ENCODE data around the gene ATRNL1.

DNA sequence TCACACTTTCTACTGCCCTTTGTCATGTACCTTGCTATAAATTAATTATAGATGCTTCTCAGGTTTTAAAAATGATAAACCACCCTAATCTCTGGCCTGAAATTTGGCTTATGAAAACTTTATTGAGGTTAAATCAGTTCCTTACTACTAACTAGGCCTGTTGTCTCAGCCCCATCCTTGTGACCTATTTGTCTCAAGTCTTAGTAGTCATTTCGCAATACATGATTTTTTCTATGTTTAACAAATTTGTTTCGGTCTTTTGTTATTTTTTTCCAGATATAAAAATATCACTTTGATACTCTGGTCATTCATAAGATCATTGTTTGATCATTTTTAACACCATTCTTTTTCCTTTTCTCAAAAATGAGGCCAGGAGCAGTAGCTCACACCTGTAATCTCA lies 768.3 kb downstream of the ATRNL1 start:
- TF ChIP-seq, protein P1, sequence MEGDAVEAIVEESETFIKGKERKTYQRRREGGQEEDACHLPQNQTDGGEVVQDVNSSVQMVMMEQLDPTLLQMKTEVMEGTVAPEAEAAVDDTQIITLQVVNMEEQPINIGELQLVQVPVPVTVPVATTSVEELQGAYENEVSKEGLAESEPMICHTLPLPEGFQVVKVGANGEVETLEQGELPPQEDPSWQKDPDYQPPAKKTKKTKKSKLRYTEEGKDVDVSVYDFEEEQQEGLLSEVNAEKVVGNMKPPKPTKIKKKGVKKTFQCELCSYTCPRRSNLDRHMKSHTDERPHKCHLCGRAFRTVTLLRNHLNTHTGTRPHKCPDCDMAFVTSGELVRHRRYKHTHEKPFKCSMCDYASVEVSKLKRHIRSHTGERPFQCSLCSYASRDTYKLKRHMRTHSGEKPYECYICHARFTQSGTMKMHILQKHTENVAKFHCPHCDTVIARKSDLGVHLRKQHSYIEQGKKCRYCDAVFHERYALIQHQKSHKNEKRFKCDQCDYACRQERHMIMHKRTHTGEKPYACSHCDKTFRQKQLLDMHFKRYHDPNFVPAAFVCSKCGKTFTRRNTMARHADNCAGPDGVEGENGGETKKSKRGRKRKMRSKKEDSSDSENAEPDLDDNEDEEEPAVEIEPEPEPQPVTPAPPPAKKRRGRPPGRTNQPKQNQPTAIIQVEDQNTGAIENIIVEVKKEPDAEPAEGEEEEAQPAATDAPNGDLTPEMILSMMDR (IDR thresholded peaks at IDR 0.05; ENCODE audit: low read depth, low read length, missing input control): no peak
- TF ChIP-seq, protein P2, sequence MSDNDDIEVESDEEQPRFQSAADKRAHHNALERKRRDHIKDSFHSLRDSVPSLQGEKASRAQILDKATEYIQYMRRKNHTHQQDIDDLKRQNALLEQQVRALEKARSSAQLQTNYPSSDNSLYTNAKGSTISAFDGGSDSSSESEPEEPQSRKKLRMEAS (IDR thresholded peaks at IDR 0.05): no peak
- TF ChIP-seq SP1 (IDR thresholded peaks at IDR 0.05) (no peak), TAF1 (conservative IDR thresholded peaks at IDR 0.05) (no peak), JUND (IDR thresholded peaks at IDR 0.05) (no peak), RAD21 (IDR thresholded peaks at IDR 0.05) (no peak), GABPA (IDR thresholded peaks at IDR 0.05 in 1 of 2, conservative IDR thresholded peaks at IDR 0.05 in 1 of 2) (no peak), EGR1 (IDR thresholded peaks at IDR 0.05; ENCODE audit: low read depth in 2 of 2) (no peak), RXRA (IDR thresholded peaks at IDR 0.05) (no peak)
- TF ChIP-seq, protein P3, sequence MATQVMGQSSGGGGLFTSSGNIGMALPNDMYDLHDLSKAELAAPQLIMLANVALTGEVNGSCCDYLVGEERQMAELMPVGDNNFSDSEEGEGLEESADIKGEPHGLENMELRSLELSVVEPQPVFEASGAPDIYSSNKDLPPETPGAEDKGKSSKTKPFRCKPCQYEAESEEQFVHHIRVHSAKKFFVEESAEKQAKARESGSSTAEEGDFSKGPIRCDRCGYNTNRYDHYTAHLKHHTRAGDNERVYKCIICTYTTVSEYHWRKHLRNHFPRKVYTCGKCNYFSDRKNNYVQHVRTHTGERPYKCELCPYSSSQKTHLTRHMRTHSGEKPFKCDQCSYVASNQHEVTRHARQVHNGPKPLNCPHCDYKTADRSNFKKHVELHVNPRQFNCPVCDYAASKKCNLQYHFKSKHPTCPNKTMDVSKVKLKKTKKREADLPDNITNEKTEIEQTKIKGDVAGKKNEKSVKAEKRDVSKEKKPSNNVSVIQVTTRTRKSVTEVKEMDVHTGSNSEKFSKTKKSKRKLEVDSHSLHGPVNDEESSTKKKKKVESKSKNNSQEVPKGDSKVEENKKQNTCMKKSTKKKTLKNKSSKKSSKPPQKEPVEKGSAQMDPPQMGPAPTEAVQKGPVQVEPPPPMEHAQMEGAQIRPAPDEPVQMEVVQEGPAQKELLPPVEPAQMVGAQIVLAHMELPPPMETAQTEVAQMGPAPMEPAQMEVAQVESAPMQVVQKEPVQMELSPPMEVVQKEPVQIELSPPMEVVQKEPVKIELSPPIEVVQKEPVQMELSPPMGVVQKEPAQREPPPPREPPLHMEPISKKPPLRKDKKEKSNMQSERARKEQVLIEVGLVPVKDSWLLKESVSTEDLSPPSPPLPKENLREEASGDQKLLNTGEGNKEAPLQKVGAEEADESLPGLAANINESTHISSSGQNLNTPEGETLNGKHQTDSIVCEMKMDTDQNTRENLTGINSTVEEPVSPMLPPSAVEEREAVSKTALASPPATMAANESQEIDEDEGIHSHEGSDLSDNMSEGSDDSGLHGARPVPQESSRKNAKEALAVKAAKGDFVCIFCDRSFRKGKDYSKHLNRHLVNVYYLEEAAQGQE (IDR thresholded peaks at IDR 0.05): no peak
- TF ChIP-seq, protein P4, sequence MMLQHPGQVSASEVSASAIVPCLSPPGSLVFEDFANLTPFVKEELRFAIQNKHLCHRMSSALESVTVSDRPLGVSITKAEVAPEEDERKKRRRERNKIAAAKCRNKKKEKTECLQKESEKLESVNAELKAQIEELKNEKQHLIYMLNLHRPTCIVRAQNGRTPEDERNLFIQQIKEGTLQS (IDR thresholded peaks at IDR 0.05): no peak

Data from liver (tissue), 3 donors.